Esophagus (tissue), 2 donors: ENCODE data around the gene TTC12. TPM values are rescaled to one million over a fixed set of nuclear protein-coding genes. Genes with fewer than 3 reads are reported as not detected.
A peak's percentile ranks its signal among the peaks of the same experiment; 100 is the strongest.

ENCODE experiments used
- H3K27ac ChIP-seq, 2 donors: one replicate each; pipeline ENCODE4 v1.5.1; 2013; ENCODE audit warnings: low read depth in 2 of 2, mild to moderate bottlenecking in 2 of 2, inconsistent platforms in 1 of 2, low read length in 1 of 2, moderate library complexity in 1 of 2
- H3K27me3 ChIP-seq, 2 donors: one replicate each; pipeline ENCODE4 v1.6.1; 2013; ENCODE audit warnings: low read length in 2 of 2, control low read depth in 1 of 2, mild to moderate bottlenecking in 1 of 2; ENCODE audit not compliant: insufficient read depth in 2 of 2, control insufficient read depth in 1 of 2
- H3K36me3 ChIP-seq, 2 donors: one replicate each; pipeline ENCODE4 v1.6.1; 2013; ENCODE audit warnings: low read length in 1 of 2; ENCODE audit not compliant: control insufficient read depth in 2 of 2, insufficient read depth in 2 of 2
- H3K4me1 ChIP-seq, 2 donors: one replicate each; pipeline ENCODE4 v1.6.1; 2013; ENCODE audit warnings: low read length in 1 of 2; ENCODE audit not compliant: control insufficient read depth in 2 of 2, insufficient read depth in 2 of 2
- H3K4me3 ChIP-seq, 2 donors: one replicate each; pipeline ENCODE4 v1.5.1; 2013; ENCODE audit warnings: low read length in 2 of 2, mild to moderate bottlenecking in 2 of 2, low read depth in 1 of 2, moderate library complexity in 1 of 2
- H3K9me3 ChIP-seq, 2 donors: one replicate each; pipeline ENCODE4 v1.6.1; 2013; ENCODE audit warnings: mild to moderate bottlenecking in 2 of 2, low read depth in 1 of 2, low read length in 1 of 2, moderate library complexity in 1 of 2; ENCODE audit not compliant: control insufficient read depth in 2 of 2, insufficient read depth in 1 of 2
- WGBS, 2 donors: extraction: QIAGEN DNeasy Blood & Tissue Kit; methylation state at CpG; one replicate each; pipeline ENCODE4 v1.1.7; 2013; 5-methylcytosine and 5-hydroxymethylcytosine counted together
- polyA plus RNA-seq, 2 donors: library from polyadenylated mRNA; stranded (reverse); fragments of 200-250 nt; gene quantifications; one replicate each; pipeline ENCODE4 v1.2.3, GENCODE V29; 2013
- donor health status: healthy with polysubstance abuse.
- donor health status: Bipolar disorder and iron deficiency.

The TTC12 gene
- polyA plus RNA-seq, 2 donors: 3.8 to 4.9 TPM

DNA sequence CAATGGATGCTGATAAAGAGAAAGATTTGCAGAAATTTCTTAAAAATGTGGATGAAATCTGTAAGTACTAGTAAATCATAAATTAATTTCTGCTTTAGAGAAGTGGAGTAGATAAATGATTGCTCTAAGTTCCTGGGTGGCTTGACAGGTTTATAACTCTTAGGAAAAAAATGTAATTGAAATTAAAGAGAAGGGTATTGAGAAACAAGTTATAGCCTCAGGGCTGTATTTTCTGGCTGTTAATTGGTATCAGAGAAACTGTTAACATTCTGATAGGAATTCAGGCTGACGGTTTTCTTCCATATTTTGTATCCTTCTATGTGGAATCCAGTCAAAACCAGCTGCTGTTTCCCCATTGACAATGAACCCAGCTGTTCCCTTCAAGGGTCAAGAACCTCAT lies 1.9 kb downstream of the TTC12 start:
- peak overlapping the region in 1 of 2 donors; percentile 33 for H3K27ac ChIP-seq
- H3K27me3 ChIP-seq: no peaks in the 10 kb centered on the region
- H3K9me3 ChIP-seq: peaks cover 0 to 3% of the 10 kb centered on the region in 2 donors
- WGBS, 2 donors: 41 to 44% methylated on average over 1 of the region's 1 CpG
- peaks cover 0 to 3% of the 10 kb centered on the region in 2 donors for H3K36me3 ChIP-seq
- H3K4me3 ChIP-seq: no peak overlapping the region
- no peaks in the 10 kb centered on the region for H3K4me1 ChIP-seq

- WGBS, 2 donors: 95 to 97% methylated on average over 2 of the region's 2 CpGs
- peaks cover 0 to 3% of the 10 kb centered on the region in 2 donors for H3K36me3 ChIP-seq
- H3K4me1 ChIP-seq: no peaks in the 10 kb centered on the region
- peaks cover 0 to 3% of the 10 kb centered on the region in 2 donors for H3K9me3 ChIP-seq
- no peak overlapping the region for H3K4me3 ChIP-seq
- no peak overlapping the region for H3K27ac ChIP-seq
- H3K27me3 ChIP-seq: no peaks in the 10 kb centered on the region
These were observed 3.0 kb downstream of the TTC12 start for GRCh38 chr11:113317339-113317738.

GRCh38 chr11:113319085-113319484 lies 4.7 kb downstream of the TTC12 start:
- Histone ChIP-seq H3K9me3 (peaks cover 0 to 3% of the 10 kb centered on the region in 2 donors), H3K4me3 (no peak overlapping the region)
- WGBS, 2 donors: 97% methylated on average over 4 of the region's 4 CpGs

DNA sequence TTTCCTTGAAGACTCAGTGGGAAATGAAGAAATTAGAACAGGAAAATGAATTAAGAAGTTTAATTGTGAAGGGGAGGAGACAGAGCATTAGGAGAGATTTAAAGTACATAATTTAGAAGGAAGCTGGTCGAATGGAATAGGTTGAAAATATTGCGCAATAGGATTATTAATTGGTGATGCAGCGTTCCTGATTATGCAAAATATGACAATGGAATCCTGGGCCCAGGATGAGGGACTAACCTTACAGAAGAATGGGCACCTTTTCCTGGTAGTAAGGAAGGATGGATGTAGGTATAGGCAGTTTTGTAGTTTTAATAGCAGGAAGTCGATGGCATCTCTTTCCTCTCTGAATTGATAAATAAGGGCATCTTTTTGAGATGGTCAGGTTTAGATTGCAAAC lies 7.8 kb downstream of the TTC12 start:
- Histone ChIP-seq H3K36me3 (peaks cover 3% of the 10 kb centered on the region in 2 donors), H3K27me3 (no peaks in the 10 kb centered on the region), H3K27ac (no peak overlapping the region), H3K9me3 (peaks cover 0 to 3% of the 10 kb centered on the region in 2 donors), H3K4me3 (no peak overlapping the region), H3K4me1 (no peaks in the 10 kb centered on the region)
- WGBS, 2 donors: 52 to 63% methylated on average over 4 of the region's 4 CpGs

More at GRCh38 chr11:113319085-113319484, 4.7 kb downstream of the TTC12 start:
- Histone ChIP-seq H3K27ac (no peak overlapping the region), H3K36me3 (peaks cover 0 to 3% of the 10 kb centered on the region in 2 donors), H3K4me1 (no peaks in the 10 kb centered on the region), H3K27me3 (no peaks in the 10 kb centered on the region)

DNA sequence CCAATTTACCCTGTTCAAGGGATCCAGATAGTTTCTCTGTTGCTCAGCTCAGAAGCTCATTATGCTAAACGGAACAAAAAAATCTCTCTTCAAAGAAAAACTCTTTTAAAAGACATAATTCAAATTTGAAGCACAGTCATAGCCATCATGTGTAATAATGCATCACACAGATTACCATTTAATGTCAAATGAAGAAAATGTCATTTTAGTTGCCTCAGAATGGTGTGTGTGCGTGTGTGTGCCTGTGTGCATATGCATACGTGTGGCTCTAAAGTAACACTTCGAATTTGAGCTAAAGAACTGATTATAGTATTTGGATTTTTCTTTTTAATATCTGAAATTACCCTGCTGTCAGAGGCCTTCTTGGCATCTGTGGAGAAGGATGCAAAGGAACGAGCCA lies 9.9 kb downstream of the TTC12 start:
- 92 to 94% methylated on average over 5 of the region's 5 CpGs for WGBS, 2 donors
- H3K36me3 ChIP-seq: peaks cover 3 to 5% of the 10 kb centered on the region in 2 donors

DNA sequence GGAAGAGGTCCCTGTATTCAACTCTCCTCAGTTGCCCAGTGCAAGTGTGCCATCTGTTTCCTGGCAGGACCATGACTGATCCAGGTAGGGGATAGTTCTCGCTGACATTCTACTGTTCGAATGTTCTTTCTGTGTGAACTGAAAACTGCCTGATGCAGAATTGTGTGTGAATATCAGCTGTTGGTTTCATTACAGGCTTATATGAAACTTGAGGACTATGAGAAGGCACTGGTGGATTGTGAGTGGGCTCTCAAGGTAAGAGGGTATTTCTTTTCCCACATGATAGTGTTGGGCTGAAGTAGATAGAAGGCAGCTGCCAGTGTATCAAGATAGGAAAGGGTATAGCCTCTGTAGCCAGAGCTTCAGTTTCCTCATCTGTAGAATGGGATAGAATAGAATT lies 15.3 kb downstream of the TTC12 start:
- 95 to 97% methylated on average over 2 of the region's 2 CpGs for WGBS, 2 donors
- no peaks in the 10 kb centered on the region for H3K9me3 ChIP-seq
- H3K4me3 ChIP-seq: no peak overlapping the region
- H3K27ac ChIP-seq: no peak overlapping the region
- H3K4me1 ChIP-seq: no peaks in the 10 kb centered on the region
- H3K27me3 ChIP-seq: no peaks in the 10 kb centered on the region
- H3K36me3 ChIP-seq: peaks cover 7 to 8% of the 10 kb centered on the region in 2 donors

More for the DNA sequence above, 9.9 kb downstream of the TTC12 start:
- H3K4me1 ChIP-seq: no peaks in the 10 kb centered on the region
- no peak overlapping the region for H3K27ac ChIP-seq
- no peaks in the 10 kb centered on the region for H3K27me3 ChIP-seq
- no peak overlapping the region for H3K4me3 ChIP-seq
- H3K9me3 ChIP-seq: peaks cover 0 to 3% of the 10 kb centered on the region in 2 donors

- WGBS, 2 donors: 79% methylated on average over 5 of the region's 5 CpGs
- Histone ChIP-seq H3K27ac (no peak overlapping the region), H3K27me3 (no peaks in the 10 kb centered on the region), H3K4me1 (no peaks in the 10 kb centered on the region), H3K4me3 (no peak overlapping the region), H3K9me3 (no peaks in the 10 kb centered on the region), H3K36me3 (peaks cover 6 to 7% of the 10 kb centered on the region in 2 donors)
These were observed 17.1 kb downstream of the TTC12 start for GRCh38 chr11:113331441-113331840.

DNA sequence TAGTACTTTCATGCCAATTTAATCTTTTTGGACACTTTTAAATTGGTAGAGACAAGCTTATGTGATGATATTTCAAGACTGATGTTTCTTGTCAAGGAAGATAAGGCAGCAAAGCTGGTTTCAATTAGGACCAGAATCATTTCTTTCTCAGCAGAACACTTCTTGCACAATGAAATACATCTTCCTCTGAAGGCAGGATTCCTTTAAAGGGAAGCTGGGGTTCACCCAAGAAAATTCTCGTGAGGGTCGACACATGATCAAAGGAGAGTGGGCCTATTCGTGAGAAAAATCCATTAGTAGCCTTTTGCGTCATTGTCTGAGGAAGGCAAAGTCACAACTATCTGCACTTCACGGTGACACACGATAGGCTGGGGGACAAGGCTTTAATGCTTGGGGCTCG lies 17.6 kb downstream of the TTC12 start:
- WGBS, 2 donors: 85 to 87% methylated on average over 7 of the region's 7 CpGs
- no peak overlapping the region for H3K4me3 ChIP-seq
- no peak overlapping the region for H3K27ac ChIP-seq
- no peaks in the 10 kb centered on the region for H3K9me3 ChIP-seq
- H3K27me3 ChIP-seq: no peaks in the 10 kb centered on the region
- H3K36me3 ChIP-seq: peaks cover 6 to 7% of the 10 kb centered on the region in 2 donors
- no peaks in the 10 kb centered on the region for H3K4me1 ChIP-seq

DNA sequence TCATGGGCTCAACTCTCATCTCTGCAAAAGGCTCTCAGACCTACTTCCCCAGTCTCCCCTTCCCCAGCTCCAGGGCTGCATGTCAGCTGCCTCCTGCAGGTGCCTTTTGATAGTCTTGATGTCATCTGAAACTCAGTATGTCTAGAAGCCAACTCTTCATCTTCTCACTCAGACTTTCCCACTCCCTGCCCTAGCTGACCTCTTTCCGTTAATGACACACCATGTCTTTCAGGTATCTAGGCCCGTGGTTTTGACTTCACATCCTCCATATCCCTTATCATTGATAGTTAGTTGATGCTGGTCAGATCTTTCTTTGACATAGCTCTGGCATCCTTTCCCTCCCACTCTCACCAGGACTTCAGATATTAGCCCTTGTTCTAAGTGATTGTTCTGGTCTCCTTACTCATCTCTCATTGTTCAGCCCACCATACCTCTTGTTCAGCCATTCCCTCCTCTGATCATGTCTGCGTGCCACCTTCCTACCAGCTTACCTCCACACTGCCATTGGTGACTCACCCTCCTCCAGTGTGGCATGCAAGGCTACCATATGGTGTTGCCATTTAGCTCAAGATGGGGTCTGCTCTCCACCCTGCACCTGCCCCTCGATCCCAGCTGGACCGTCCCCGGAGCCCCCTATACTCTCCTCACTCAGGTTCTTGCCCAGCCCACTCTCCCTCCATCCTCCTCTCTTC lies 18.4 kb downstream of the TTC12 start:
- H3K4me3 ChIP-seq: no peak overlapping the region
- H3K4me1 ChIP-seq: no peaks in the 10 kb centered on the region
- H3K9me3 ChIP-seq: no peaks in the 10 kb centered on the region
- H3K27ac ChIP-seq: no peak overlapping the region
- H3K36me3 ChIP-seq: peaks cover 4 to 7% of the 10 kb centered on the region in 2 donors
- WGBS, 2 donors: 96 to 98% methylated on average over 6 of the region's 6 CpGs
- no peaks in the 10 kb centered on the region for H3K27me3 ChIP-seq

DNA sequence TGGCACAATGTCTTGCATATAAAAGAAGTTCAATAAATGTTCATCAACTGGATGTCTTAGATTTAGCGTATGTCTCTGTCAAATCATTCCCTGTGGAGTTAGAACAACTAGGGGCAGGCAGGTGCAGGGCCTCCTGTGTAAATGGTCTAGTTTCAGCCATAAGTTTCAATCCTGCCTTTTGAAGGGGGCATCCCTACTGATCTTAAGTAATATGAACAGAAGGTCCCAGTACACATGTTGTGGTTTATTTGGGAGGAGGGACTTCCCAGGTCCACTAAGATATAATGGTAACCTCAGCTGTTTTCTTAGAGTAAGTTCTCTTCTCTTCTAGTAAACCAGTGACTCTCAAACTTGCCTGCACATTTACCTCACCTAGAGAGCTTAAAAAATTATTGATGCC lies 19.8 kb downstream of the TTC12 start:
- WGBS, 2 donors: 94 to 100% methylated on average over 1 of the region's 1 CpG
- peaks cover 5 to 8% of the 10 kb centered on the region in 2 donors for H3K36me3 ChIP-seq
- H3K4me1 ChIP-seq: no peaks in the 10 kb centered on the region
- H3K9me3 ChIP-seq: no peaks in the 10 kb centered on the region
- H3K27ac ChIP-seq: no peak overlapping the region
- H3K4me3 ChIP-seq: no peak overlapping the region
- no peaks in the 10 kb centered on the region for H3K27me3 ChIP-seq
